SKM-1 treated with dmso at 0.1 percent for 144 hours (cell line): ENCODE measurements around the gene AGPAT4.
"Not testable (repeated sequence)": the region's sequence is repeated elsewhere in the genome, so short reads cannot be mapped to it uniquely, and the experiment has no call there.

Experiments
- DNase-seq: peaks from one replicate; lab custom pipeline; 2025; ENCODE audit not compliant: unreplicated experiment; lab: John Stamatoyannopoulos, UW

The AGPAT4 gene

DNA sequence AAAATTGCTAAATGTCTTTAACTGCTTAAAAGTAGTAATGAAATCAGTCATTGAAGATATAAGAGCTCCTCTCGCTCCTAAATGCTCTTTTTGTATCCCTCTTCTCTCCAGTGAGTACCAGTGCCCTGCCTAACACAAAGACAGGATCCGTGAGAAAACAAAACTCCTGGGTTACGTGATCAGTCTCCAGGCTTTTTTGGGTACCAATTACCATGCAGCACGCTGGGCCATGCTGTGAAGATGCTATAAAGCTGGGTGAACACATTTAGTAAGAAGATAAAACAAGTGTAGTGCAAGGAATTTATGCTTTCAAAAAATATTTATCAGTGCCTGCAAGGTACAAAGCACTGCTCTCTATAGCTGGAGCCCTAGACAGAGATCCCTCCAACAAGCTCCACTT, 66.7 kb downstream of the AGPAT4 start:
- DNase-seq: no peak

DNA sequence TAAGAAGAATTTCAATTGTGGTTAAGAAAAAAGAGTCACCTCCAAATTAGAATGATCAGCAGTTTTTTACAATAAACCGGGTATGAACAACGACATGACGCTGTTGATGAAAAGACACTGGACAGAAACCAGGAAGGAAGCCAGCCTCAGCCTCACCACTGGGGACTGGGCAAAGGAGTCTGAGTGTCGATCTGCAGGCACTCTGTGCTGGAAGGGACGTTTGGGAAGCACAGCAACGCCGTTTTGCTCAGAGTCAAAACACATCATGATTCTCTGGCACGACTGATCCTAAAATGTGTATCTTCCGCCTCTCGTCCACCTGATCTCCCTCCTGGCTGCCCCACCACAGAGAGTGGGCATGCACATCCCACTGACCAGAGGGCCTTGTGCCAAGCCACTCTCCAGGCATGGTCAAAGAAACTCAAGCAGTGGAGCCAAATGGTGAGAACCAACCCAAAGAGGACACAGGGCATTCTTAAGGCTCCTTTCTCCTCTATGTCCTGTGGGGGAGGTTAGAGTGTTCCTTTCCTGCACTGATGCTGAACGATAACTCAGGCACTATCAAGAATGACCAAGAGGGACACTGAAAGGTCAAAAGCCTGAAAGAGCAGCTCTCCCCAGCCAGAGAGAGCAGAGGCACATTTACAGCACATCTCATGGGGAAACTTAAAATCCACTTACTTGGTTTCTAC, 68.8 kb downstream of the AGPAT4 start:
- no peak for DNase-seq

GRCh38 chr6:161200610-161201370, 73.1 kb downstream of the AGPAT4 start:
- DNase-seq: no peak

DNA sequence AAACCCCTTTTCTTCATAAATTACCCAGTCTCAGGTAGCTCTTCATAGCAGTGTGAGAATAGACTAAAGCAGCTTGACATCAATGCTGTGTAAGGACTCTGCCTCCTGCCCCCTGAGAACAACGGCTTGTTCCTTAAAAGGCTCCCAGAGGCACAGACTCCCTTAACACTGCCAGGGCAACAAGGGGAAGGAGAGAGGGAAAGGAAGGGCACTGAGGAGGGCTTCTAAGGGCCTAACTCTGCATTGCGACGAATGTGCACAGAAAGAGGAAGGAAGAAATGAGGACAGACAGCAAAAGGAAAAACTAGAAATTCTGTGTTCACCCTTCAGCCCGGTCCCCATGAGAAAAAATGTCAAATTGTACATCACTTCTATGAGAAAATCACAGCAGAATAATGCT, 74.0 kb downstream of the AGPAT4 start:
- peak; percentile 38 for DNase-seq

DNA sequence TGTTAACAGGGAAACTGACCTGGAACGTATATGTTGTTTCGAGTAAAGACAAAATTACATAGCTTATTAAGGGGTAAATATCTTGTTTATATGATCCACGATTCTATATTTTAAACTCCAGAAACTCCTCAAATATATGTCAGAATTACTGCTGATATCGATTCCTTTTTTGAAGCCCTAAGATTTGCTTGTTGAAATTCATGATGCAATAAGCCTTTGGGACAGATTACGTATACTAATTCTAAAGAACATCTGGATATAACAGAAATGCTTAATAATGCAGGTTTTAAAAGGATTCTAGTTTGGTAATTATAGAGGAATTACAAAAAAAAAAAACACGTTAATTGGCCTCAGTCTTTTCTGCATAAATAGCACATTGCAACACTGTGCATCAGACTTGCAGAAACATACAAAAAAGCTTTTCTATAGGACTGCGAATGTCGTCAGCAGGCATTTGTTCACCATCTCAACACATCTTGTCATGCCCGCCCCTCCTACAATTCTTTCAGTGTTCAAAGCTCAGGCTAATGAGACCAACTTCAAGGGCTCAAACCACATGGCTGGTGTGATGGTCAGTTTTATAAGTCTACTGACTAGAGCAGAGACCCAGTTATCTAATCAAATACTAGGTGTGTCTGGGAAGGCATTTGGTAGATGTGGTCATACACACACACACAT, 74.9 kb downstream of the AGPAT4 start:
- no peak for DNase-seq

GRCh38 chr6:161198176-161198575, 75.7 kb downstream of the AGPAT4 start:
- DNase-seq: no peak

GRCh38 chr6:161195386-161195785, 78.5 kb downstream of the AGPAT4 start:
- no peak for DNase-seq

DNA sequence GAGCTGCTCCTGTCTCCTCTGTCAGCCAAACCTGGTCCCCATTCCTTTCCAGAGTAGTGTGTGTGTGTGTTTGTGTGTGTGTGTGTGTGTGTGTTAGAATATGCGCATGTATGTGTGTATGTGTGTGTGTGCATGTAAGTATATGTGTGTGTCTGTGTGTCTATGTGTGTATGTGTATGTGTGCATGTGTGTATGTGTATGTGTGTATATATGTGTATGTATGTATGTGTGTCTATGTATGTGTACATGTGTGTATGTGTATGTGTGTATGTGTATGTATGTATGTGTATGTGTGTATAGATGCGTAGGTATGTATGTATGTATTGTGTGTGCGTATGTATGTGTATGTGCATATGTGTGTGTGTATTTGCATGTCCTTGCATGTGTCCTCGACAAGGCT, 79.5 kb downstream of the AGPAT4 start:
- no peak for DNase-seq

GRCh38 chr6:161192636-161193411, 81.0 kb downstream of the AGPAT4 start:
- no peak for DNase-seq

DNA sequence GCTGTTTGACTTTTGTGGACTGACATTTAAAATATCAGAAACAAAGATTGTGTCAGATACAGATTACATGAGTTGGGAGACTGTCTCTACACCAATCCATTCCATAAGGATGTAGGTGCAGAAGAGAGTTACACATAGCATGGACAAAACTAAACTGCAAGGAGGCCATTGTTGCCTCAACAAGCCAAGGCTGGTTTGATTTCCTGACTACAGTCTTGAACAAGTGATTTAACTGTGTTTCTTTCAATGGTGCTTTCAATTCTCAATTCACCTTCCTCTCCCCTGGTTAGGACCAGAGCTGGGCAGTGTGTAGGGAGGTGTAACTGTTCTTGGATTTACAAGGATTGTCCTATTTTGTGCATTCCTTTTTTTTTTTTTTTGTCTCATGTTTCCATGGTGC, 82.2 kb downstream of the AGPAT4 start:
- no peak for DNase-seq

DNA sequence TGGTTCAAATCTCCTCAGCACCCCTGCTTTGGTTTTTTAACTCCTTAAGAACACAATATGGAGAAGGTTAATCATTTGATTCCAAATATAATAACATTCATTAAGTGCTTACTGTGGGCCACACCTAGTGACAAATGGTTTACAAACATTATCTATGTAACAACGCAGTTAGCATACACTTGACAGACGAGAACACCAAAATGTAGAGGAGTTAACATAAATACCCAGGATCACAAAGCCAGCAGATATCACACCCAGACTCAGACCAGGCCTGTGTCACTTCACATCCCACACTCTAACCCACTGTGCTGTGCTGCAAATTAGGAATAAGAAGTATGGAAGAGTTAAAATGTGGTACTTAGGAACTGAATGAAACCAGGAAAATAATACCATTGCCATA, 82.9 kb downstream of the AGPAT4 start:
- DNase-seq: no peak

DNA sequence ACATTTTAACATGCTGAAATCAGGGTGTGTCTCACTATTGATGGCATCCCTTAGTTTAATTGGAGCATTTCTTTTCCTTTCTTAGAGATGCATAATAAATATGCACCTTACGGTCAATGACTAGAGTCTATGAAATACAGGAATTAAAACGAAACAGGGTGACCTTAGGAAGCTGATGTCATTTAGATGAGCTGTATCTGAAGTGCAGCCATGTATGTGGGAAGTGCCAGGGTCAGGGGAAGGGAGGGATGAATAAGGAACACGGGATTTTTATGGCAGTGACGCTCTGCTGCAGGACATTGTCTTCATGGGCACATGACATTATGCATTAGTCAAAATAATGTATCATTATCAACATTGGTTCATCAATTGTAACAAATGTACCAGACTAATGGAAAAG, 84.0 kb downstream of the AGPAT4 start:
- DNase-seq: no peak

DNA sequence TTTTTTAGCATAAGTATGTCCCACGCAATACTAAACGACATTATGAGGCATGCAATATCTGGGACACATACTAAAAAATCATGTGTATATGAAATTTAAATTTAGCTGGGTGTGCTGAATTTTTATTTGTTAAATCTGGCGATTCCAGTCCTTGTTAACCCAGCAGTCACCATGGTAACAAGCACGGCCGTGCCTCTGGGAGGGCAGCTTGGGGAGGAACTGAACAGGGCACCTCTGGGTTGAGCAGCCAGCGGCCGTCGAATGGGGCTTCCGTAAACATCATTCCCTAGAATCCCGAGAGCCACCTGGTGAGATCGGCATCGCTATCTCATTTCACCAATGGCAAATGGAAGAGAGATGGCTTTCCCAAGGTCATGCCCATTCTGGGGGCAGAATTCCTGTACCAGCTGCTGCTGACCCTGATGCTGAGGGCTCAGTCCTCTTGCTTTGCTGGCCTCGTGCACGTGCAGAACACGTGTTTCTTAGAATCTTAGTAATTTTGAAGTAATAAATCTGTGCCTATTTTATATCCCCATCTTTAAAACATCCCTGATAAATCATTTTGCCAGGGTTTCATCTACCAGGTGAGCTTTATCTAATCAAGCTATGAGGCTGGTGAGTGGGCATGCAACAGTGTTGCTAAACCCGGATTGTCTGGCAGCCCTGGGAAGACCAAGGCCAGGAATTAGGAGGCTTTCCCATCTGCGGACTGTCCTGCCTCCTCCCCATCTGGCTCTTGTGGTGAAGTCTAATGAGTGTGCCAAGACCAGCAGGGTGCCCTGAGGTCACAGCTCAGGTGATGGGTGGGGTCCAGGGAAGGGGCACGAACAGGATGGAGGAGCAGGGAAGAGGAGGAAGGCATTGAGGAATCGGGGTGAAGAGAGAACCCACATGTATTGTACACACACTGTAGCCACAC, 85.1 kb downstream of the AGPAT4 start:
- DNase-seq: no peak

GRCh38 chr6:161186173-161186769, 87.6 kb downstream of the AGPAT4 start:
- DNase-seq: no peak

DNA sequence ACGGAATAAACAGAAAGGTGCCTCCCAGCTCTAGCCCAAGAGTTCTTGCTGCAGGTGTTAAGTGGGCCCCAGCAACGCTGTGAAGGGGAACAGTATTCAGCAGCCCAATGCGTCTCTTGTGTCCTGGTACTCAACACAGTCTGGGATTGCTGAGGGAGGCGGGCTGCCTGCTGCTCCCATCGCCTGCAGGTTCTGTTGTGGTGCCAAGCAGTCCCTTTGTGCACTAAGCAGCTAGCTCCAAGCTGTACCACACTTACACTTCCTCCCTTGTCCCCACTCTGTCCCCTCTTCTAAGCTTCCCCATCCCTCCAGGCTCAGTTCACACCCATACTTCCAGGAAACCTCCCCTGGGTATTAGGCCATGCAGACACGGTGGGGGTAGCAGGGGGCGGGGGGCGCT, 92.7 kb downstream of the AGPAT4 start:
- DNase-seq: no peak

DNA sequence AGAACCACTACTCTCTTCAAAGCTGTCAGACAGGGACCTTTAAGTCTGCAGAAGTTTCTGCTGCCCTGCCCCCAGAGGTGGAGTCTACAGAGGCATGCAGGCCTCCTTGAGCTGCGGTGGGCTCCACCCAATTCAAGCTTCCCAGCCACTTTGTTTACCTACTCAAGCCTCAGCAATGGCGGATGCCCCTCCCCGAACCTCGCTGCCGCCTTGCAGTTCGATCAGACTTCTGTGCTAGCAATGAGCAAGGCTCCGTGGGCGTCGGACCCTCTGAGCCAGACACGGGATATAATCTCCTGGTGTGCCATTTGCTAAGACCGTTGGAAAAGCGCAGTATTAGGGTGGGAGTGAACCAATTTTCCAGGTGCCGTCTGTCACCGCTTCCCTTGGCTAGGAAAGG, 95.7 kb downstream of the AGPAT4 start:
- DNase-seq: not testable (repeated sequence)

- not testable (repeated sequence) for DNase-seq
Observed at GRCh38 chr6:161176428-161176827, 97.4 kb downstream of the AGPAT4 start.

DNA sequence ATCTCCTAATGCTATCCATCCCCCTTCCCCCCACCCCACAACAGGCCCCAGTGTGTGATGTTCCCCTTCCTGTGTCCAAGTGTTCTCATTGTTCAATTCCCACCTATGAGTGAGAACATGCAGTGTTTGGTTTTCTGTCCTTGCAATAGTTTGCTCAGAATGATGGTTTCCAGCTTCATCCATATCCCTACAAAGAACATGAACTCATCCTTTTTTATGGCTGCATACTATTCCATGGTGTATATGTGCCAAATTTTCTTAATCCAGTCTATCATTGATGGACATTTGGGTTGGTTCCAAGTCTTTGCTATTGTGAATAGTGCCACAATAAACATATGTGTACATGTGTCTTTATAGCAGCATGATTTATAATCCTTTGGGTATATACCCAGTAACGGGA, 101.1 kb downstream of the AGPAT4 start:
- DNase-seq: not testable (repeated sequence)

- no peak for DNase-seq
Observed at GRCh38 chr6:161171207-161171606, 102.7 kb downstream of the AGPAT4 start.

GRCh38 chr6:161169696-161170095, 104.2 kb downstream of the AGPAT4 start:
- peak; percentile 57 for DNase-seq
